H1 (cell line): ENCODE measurements around the gene PRR5L. TPM values are rescaled to one million over a fixed set of nuclear protein-coding genes. Genes with fewer than 3 reads are reported as not detected.

Experiments
- CTCF ChIA-PET: fragments of 300-600 bp; sonication (Branson Sonifier 250); formaldehyde crosslinking; loops from one replicate; lab custom pipeline; 2021; ENCODE audit not compliant: partially characterized antibody; lab: Charles Lee
- POLR2A ChIA-PET: fragments of 300-600 bp; sonication (Branson Sonifier 250); formaldehyde crosslinking; loops from one replicate; lab custom pipeline; 2021; ENCODE audit warnings: inconsistent platforms; ENCODE audit not compliant: partially characterized antibody; lab: Charles Lee
- DNase-seq, 2 experiments: peaks; one replicate each; pipeline versions ENCODE4 v3.0.0 to v3.0.0-alpha.2; 2010 to 2022; ENCODE audit warnings: low spot score in 2 of 2, low read depth in 1 of 2, mixed read lengths in 1 of 2
- FAIRE-seq: peaks from 2 replicates; lab custom pipeline; 2011; peaks lifted over from hg19 to GRCh38; lab: Jason Lieb, UNC
- H2AFZ ChIP-seq: 2 replicates; pipeline ENCODE4 v1.8.1; 2012; ENCODE audit warnings: low read length, inconsistent platforms
- H2AK5ac ChIP-seq: 2 replicates; pipeline ENCODE4 v1.6.1; 2013; ENCODE audit warnings: low read depth, low read length
- H2BK120ac ChIP-seq: replicated peaks from 2 replicates; pipeline ENCODE3; 2013; ENCODE audit warnings: low read depth, low read length, inconsistent platforms
- H2BK12ac ChIP-seq: 2 replicates; pipeline ENCODE4 v1.6.1; 2013; ENCODE audit warnings: low read depth, low read length
- H2BK15ac ChIP-seq: 2 replicates; pipeline ENCODE4 v1.6.1; 2013; ENCODE audit warnings: low read length
- H2BK20ac ChIP-seq: 2 replicates; pipeline ENCODE4 v1.6.1; 2013; ENCODE audit warnings: low read length
- H2BK5ac ChIP-seq: 2 replicates; pipeline ENCODE4 v1.6.1; 2013; ENCODE audit warnings: low read depth, low read length
- H3K14ac ChIP-seq: 2 replicates; pipeline ENCODE4 v1.6.1; 2013; ENCODE audit warnings: inconsistent platforms; ENCODE audit not compliant: insufficient read length
- H3K18ac ChIP-seq: 2 replicates; pipeline ENCODE4 v1.6.1; 2013; ENCODE audit warnings: low read length; ENCODE audit errors: extremely low read depth
- H3K23ac ChIP-seq: 2 replicates; pipeline ENCODE4 v1.6.1; 2013; ENCODE audit warnings: inconsistent platforms; ENCODE audit not compliant: insufficient read length
- H3K23me2 ChIP-seq: 2 replicates; pipeline ENCODE4 v1.6.1; 2013; ENCODE audit warnings: low read depth, low read length
- H3K27ac ChIP-seq: 2 replicates; pipeline ENCODE4 v1.6.1; 2011; ENCODE audit warnings: low read depth, low read length, inconsistent platforms
- H3K27me3 ChIP-seq, 4 experiments: replicated peaks in 1 of 4; 1 replicate in 1 of 4; 2 replicates in 3 of 4; pipeline versions ENCODE4 v1.6.1 to v1.8.1; 2011 to 2013; ENCODE audit warnings: low read length in 3 of 4, mild to moderate bottlenecking in 3 of 4, inconsistent platforms in 2 of 4, mixed read lengths in 2 of 4, moderate library complexity in 1 of 4; ENCODE audit not compliant: control insufficient read depth in 3 of 4, insufficient read depth in 3 of 4; ENCODE audit errors: extremely low read depth in 1 of 4
- H3K36me3 ChIP-seq, 4 experiments: 2 replicates each; pipeline versions ENCODE4 v1.6.1 to v1.8.1; 2011 to 2013; ENCODE audit warnings: mild to moderate bottlenecking in 4 of 4, low read length in 3 of 4, moderate library complexity in 2 of 4, control low read depth in 1 of 4, inconsistent platforms in 1 of 4; ENCODE audit not compliant: insufficient read depth in 4 of 4, control insufficient read depth in 2 of 4
- H3K4ac ChIP-seq: replicated peaks from 2 replicates; pipeline ENCODE3; 2013; ENCODE audit warnings: low read length, low read depth, mixed read lengths, inconsistent platforms; ENCODE audit not compliant: insufficient read length
- H3K4me1 ChIP-seq, 4 experiments: replicated peaks in 1 of 4; 1 replicate in 1 of 4; 2 replicates in 3 of 4; pipeline versions ENCODE4 v1.6.1 to v1.8.1; 2011 to 2013; ENCODE audit warnings: low read length in 3 of 4, inconsistent platforms in 2 of 4, mixed read lengths in 1 of 4; ENCODE audit not compliant: insufficient read depth in 4 of 4, control insufficient read depth in 3 of 4
- H3K4me2 ChIP-seq, 2 experiments: 2 replicates each; pipeline versions ENCODE4 v1.6.1 to v1.8.1; 2011 to 2013; ENCODE audit warnings: low read depth in 2 of 2, low read length in 2 of 2, control low read depth in 1 of 2, inconsistent platforms in 1 of 2, mild to moderate bottlenecking in 1 of 2; ENCODE audit not compliant: insufficient read depth in 1 of 2
- H3K4me3 ChIP-seq, 4 experiments: fragments of 200-600, 300-600 bp in 1 of 4; sonication (generic), shearing (Covaris generic), sonication (Bioruptor Twin) in 1 of 4; 2 replicates each; pipeline versions ENCODE4 v1.5.1 to v1.8.1; 2011 to 2016; ENCODE audit warnings: low read length in 4 of 4, low read depth in 3 of 4, control low read depth in 2 of 4, inconsistent platforms in 2 of 4, mild to moderate bottlenecking in 2 of 4, mixed read lengths in 1 of 4, moderate library complexity in 1 of 4; ENCODE audit not compliant: insufficient read depth in 2 of 4; ENCODE audit errors: extremely low read depth in 1 of 4
- H3K56ac ChIP-seq: replicated peaks from 2 replicates; pipeline ENCODE3; 2013; ENCODE audit warnings: low read depth, mild to moderate bottlenecking, mixed read lengths, low read length, inconsistent platforms; ENCODE audit not compliant: insufficient read length
- H3K79me1 ChIP-seq: 2 replicates; pipeline ENCODE4 v1.6.1; 2013; ENCODE audit warnings: low read depth, low read length, control low read depth
- H3K79me2 ChIP-seq, 2 experiments: 2 replicates each; pipeline versions ENCODE4 v1.6.1 to v1.8.1; 2012 to 2013; ENCODE audit warnings: low read length in 2 of 2, mild to moderate bottlenecking in 2 of 2, inconsistent platforms in 1 of 2; ENCODE audit not compliant: insufficient read depth in 2 of 2, control insufficient read depth in 1 of 2
- H3K9ac ChIP-seq, 4 experiments: replicated peaks in 1 of 4; 1 replicate in 1 of 4; 2 replicates in 3 of 4; pipeline versions ENCODE4 v1.6.1 to v1.8.1; 2011 to 2013; ENCODE audit warnings: low read depth in 3 of 4, low read length in 3 of 4, control low read depth in 2 of 4, mild to moderate bottlenecking in 2 of 4, moderate library complexity in 2 of 4, inconsistent platforms in 1 of 4; ENCODE audit errors: extremely low read depth in 1 of 4
- H3K9me3 ChIP-seq, 2 experiments: 2 replicates each; pipeline versions ENCODE4 v1.6.1 to v1.8.1; 2012 to 2013; ENCODE audit warnings: mild to moderate bottlenecking in 2 of 2, moderate library complexity in 2 of 2, control low read depth in 1 of 2, inconsistent platforms in 1 of 2, low read depth in 1 of 2, low read length in 1 of 2, mixed read lengths in 1 of 2; ENCODE audit not compliant: insufficient read depth in 2 of 2
- H4K20me1 ChIP-seq, 2 experiments: replicated peaks in 1 of 2; 2 replicates each; pipeline versions ENCODE3 to v1.8.1; 2011 to 2013; ENCODE audit warnings: inconsistent platforms in 2 of 2, low read length in 2 of 2, mild to moderate bottlenecking in 1 of 2; ENCODE audit not compliant: insufficient read depth in 2 of 2, control insufficient read depth in 1 of 2
- H4K5ac ChIP-seq: 2 replicates; pipeline ENCODE4 v1.6.1; 2013; ENCODE audit warnings: low read length, low read depth, mixed read lengths, inconsistent platforms; ENCODE audit not compliant: insufficient read length
- H4K8ac ChIP-seq: 2 replicates; pipeline ENCODE4 v1.8.0; 2013; ENCODE audit warnings: mild to moderate bottlenecking, moderate library complexity, low read length, inconsistent platforms; ENCODE audit not compliant: insufficient read depth; ENCODE audit errors: extremely low read depth
- H4K91ac ChIP-seq: replicated peaks from 2 replicates; pipeline ENCODE3; 2013; ENCODE audit warnings: low read length, mixed read lengths, inconsistent platforms; ENCODE audit not compliant: insufficient read length
- BACH1 ChIP-seq: IDR thresholded peaks from 2 replicates; pipeline ENCODE4 v1.6.1; 2012; ENCODE audit warnings: low read length, improper control_type of control experiment
- CTBP2 ChIP-seq: IDR thresholded peaks from 2 replicates; pipeline ENCODE4 v1.7.0; 2011; ENCODE audit warnings: borderline replicate concordance, mild to moderate bottlenecking, moderate library complexity, mixed read lengths, low read length; ENCODE audit not compliant: insufficient read depth, insufficient read length
- CTCF ChIP-seq, 3 experiments: IDR thresholded peaks; 1 replicate in 2 of 3; 2 replicates in 1 of 3; pipeline versions ENCODE4 v1.5.1 to v1.6.1; 2011; ENCODE audit warnings: low read length in 3 of 3, mild to moderate bottlenecking in 3 of 3, inconsistent platforms in 2 of 3, low read depth in 1 of 3, moderate library complexity in 1 of 3; ENCODE audit not compliant: insufficient read depth in 1 of 3; ENCODE audit errors: control extremely low read depth in 1 of 3
- FOSL1 ChIP-seq: IDR thresholded peaks from 2 replicates; pipeline ENCODE4 v1.6.1; 2011; ENCODE audit warnings: mild to moderate bottlenecking, low read depth, low read length, moderate library complexity; ENCODE audit not compliant: insufficient read depth
- SP4 ChIP-seq: IDR thresholded peaks from 2 replicates; pipeline ENCODE4 v1.6.1; 2012; ENCODE audit warnings: low read length, inconsistent platforms
- TBP ChIP-seq: IDR thresholded peaks from 2 replicates; pipeline ENCODE4 v1.6.1; 2011; ENCODE audit warnings: low read depth, low read length, improper control_type of control experiment
- WGBS, 2 experiments: shearing (Covaris generic) in 1 of 2; methylation state at CpG; one replicate each; pipeline versions ENCODE4 v1.1.6 to v1.1.7; 2013 to 2015; ENCODE audit warnings: low lambda C conversion rate in 2 of 2, mixed read lengths in 2 of 2, inconsistent platforms in 1 of 2, low coverage in 1 of 2, missing lambda C conversion rate in 1 of 2; ENCODE audit not compliant: insufficient replicate concordance in 2 of 2, insufficient coverage in 1 of 2, insufficient read length in 1 of 2; ENCODE audit errors: extremely low coverage in 1 of 2, missing lambda C conversion rate in 1 of 2; 5-methylcytosine and 5-hydroxymethylcytosine counted together
- polyA plus RNA-seq, 7 experiments: library from polyadenylated mRNA; depleted of rRNA in 3 of 7; stranded (reverse) in 5 of 7; unstranded in 2 of 7; fragments of >200 nt in 5 of 7; fragments of 200-250 nt in 2 of 7; gene quantifications; 1 replicate in 5 of 7; 2 replicates in 1 of 7; 4 replicates in 1 of 7; pipeline versions ENCODE4 v1.2.1 to v1.2.3, GENCODE V29; 2011 to 2013; ENCODE audit warnings: missing spikeins in 2 of 7, mixed read lengths in 2 of 7
- total RNA-seq: library from RNA; stranded (reverse); fragmentation: NEBNext Ultra II Directional; extraction: Animal tissue kit (Norgen Biotek cat#: 25700); gene quantifications from 2 replicates; pipeline ENCODE4 v1.2.1, GENCODE V29; 2021

PRR5L gene
- total and polyA plus RNA-seq, 2 of the 8 experiments (the other 6 are each of a cell fraction or from before 2014, with no cell fraction given) = 6.6 to 10.1 TPM

- no peak overlapping the region for H4K8ac ChIP-seq
- H3K79me2 ChIP-seq = no peaks in the 10 kb centered on the region
- H4K5ac ChIP-seq = no peak overlapping the region
- no peak overlapping the region for H3K14ac ChIP-seq
- no peak overlapping the region for H2BK5ac ChIP-seq
- no peak overlapping the region for H2BK120ac ChIP-seq
- H2BK15ac ChIP-seq = no peak overlapping the region
- no peaks in the 10 kb centered on the region for H4K20me1 ChIP-seq
- no peaks in the 10 kb centered on the region for H3K9me3 ChIP-seq
- no peak overlapping the region; a peak in 1 of 7 replicates for H3K9ac ChIP-seq
- WGBS, 2 experiments = 68% methylated on average over 1 of the region's 1 CpG; no CpG with 5 or more reads in 1 of the 2 experiments
- no peak for FAIRE-seq
- H3K4me1 ChIP-seq = peaks cover 0 to 11% (median 6%) of the 10 kb centered on the region in 4 experiments; a peak in 3 of 7 replicates
- H3K4ac ChIP-seq = no peak overlapping the region
- no peak overlapping the region for H2AFZ ChIP-seq
- no peak overlapping the region for H3K23ac ChIP-seq
- H3K27ac ChIP-seq = no peak overlapping the region
- H2AK5ac ChIP-seq = no peak overlapping the region
- H4K91ac ChIP-seq = no peak overlapping the region
- H3K18ac ChIP-seq = no peak overlapping the region
- H3K79me1 ChIP-seq = no peaks in the 10 kb centered on the region
- no peaks in the 10 kb centered on the region for H3K23me2 ChIP-seq
- CTCF ChIA-PET = interaction anchor here (1.6 kb wide), 1 partner anchor 16 kb away, joined by 6 read pairs; no protein-coding TSS in a partner anchor
- peaks cover 0 to 4% (median 0%) of the 10 kb centered on the region in 4 experiments; a peak in 4 of 7 replicates for H3K27me3 ChIP-seq
- peak overlapping the region in 1 of 4 experiments; percentile 33; a peak in 1 of 8 replicates for H3K4me3 ChIP-seq
- H2BK20ac ChIP-seq = no peak overlapping the region
- H3K4me2 ChIP-seq = peak overlapping the region; percentile 46 to 55; a peak in 3 of 4 replicates
- no peak overlapping the region for H2BK12ac ChIP-seq
- no peak for DNase-seq
- no peak overlapping the region for H3K56ac ChIP-seq
- POLR2A ChIA-PET = no interaction called here
- no peaks in the 10 kb centered on the region for H3K36me3 ChIP-seq
- TF ChIP-seq CTCF (IDR thresholded peaks at IDR 0.05; ENCODE audit: control extremely low read depth in 1 of 3, insufficient read depth in 1 of 3, low read depth in 1 of 3, low read length in 3 of 3) (no peak), TBP (no peak), CTBP2 (no peak), SP4 (no peak), BACH1 (no peak), FOSL1 (no peak)
These were observed 65.4 kb downstream of the PRR5L start for GRCh38 chr11:36361472-36361871.
